ACC112 (cell line): ENCODE results near the gene P4HA3.

ENCODE experiments used
- H2AFZ ChIP-seq: fragments of 200-600 bp; sonication (generic); one replicate; pipeline ENCODE4 v1.6.0; 2017; ENCODE audit warnings: antibody characterized with exemption, low read length; ENCODE audit not compliant: unreplicated experiment
- H3K27ac ChIP-seq: fragments of 200-600 bp; sonication (generic); 2 replicates; pipeline ENCODE4 v1.5.1; 2014; ENCODE audit warnings: low read depth, mild to moderate bottlenecking, antibody characterized with exemption, low read length, moderate library complexity
- H3K27me3 ChIP-seq: fragments of 200-600 bp; sonication (generic); 2 replicates; pipeline ENCODE4 v1.6.1; 2014; ENCODE audit warnings: mild to moderate bottlenecking, antibody characterized with exemption, low read length, moderate library complexity, mixed read lengths; ENCODE audit not compliant: insufficient read depth
- H3K36me3 ChIP-seq: fragments of 200-600 bp; sonication (generic); 2 replicates; pipeline ENCODE4 v1.6.1; 2016; ENCODE audit warnings: mild to moderate bottlenecking, antibody characterized with exemption, low read length, moderate library complexity, mixed read lengths; ENCODE audit not compliant: insufficient read depth
- H3K4me1 ChIP-seq: fragments of 200-600 bp; sonication (generic); one replicate; pipeline ENCODE4 v1.6.1; 2016; ENCODE audit warnings: low read length, mixed read lengths; ENCODE audit not compliant: insufficient read depth, unreplicated experiment, control insufficient read depth
- H3K4me3 ChIP-seq: fragments of 200-600 bp; sonication (generic); 2 replicates; pipeline ENCODE4 v1.5.1; 2014; ENCODE audit warnings: mild to moderate bottlenecking, low read depth, low read length
- H3K79me2 ChIP-seq: fragments of 200-600 bp; sonication (generic); one replicate; pipeline ENCODE4 v1.6.0; 2016; ENCODE audit warnings: low read length; ENCODE audit not compliant: control insufficient read depth, unreplicated experiment, insufficient read depth

The P4HA3 gene

DNA sequence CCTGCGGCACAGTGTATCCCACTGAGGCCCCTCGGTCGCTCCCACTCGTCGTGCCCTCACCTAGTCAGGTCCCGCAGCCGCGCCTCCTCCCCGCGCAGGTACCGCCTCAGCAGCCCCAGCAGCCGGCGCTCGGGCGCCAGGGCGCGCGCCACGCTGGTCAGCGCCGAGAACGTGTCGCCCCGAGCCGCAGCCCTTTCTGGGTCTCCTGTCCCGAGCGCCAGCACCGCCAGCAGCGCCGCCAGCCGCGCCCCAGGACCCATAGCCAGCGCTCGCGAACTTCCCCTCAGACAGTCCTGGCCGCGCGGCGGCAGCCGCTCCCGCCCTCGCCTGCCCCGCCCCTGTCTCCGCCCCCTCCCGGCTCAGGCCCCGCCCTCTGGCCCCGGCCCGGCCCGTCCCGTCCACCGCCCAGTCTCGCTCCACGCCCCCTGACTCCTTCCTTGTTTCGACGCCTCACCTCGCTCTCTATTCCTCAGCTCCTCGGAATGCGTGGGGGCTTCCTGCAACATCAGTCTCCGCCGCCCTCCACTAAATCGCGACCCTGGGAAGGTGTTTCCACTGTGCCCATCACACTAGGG lies at the start of gene P4HA3:
Gene P4HA3 (minus strand): TSS at position 289 of the 575 bp plus-strand sequence. CDS start 29 bp downstream, at position 260.
- peaks cover 23% of the 10 kb centered on the region for H3K4me1 ChIP-seq
- H3K27ac ChIP-seq = no peak within 1 kb of the TSS
- peak within 1 kb of the TSS; percentile 80 for H3K4me3 ChIP-seq
- no peaks in the 10 kb centered on the region for H3K79me2 ChIP-seq
- H3K36me3 ChIP-seq = 0 out of 2 replicates have a peak, but pooled peaks cover 2% of the 10 kb centered on the region
- peak within 1 kb of the TSS; percentile 54 for H2AFZ ChIP-seq
- H3K27me3 ChIP-seq = no peaks in the 10 kb centered on the region

DNA sequence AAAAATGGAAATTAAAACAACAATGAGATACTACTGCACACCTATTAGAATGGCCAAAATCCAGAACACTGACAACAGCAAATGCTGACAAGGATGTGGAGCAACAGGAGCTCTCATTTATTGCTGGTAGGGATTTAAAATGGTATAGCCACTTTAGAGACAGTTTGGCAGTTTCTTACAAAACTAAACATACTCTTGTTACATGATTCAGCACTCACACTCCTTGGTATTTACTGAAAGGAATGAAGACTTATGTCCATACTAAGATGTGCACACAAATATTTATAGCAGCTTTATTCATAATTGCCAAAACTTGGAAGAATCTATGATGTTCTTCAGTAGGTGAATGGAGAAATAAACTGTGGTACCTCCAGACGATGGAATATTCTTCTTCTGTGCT lies 46.0 kb upstream of the P4HA3 start:
- H2AFZ ChIP-seq = no peak overlapping the region
- no peaks in the 10 kb centered on the region for H3K27me3 ChIP-seq
- H3K79me2 ChIP-seq = no peaks in the 10 kb centered on the region
- no peak overlapping the region for H3K27ac ChIP-seq
- no peaks in the 10 kb centered on the region for H3K36me3 ChIP-seq
- H3K4me1 ChIP-seq = no peaks in the 10 kb centered on the region
- no peak overlapping the region for H3K4me3 ChIP-seq

DNA sequence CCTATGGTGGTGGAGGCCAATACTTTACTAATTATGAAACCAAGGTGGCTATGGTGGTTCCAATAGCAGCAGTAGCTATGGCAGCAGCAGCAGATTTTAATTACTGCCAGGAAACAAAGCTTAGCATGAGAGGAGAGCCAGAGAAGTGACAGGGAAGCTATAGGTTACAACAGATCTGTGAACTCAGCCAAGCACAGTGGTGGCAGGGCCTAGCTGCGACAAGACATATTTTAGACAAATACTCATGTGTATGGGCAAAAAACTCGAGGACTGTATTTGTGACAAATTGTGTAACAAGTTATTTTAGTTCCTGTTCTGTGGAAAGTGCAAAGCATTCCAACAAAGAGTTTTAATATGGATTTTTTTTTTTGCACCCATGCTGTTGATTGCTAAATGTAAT lies 44.2 kb upstream of the P4HA3 start:
- H2AFZ ChIP-seq = no peak overlapping the region
- H3K4me1 ChIP-seq = no peaks in the 10 kb centered on the region
- no peak overlapping the region for H3K27ac ChIP-seq
- H3K27me3 ChIP-seq = no peaks in the 10 kb centered on the region
- no peak overlapping the region for H3K4me3 ChIP-seq
- H3K79me2 ChIP-seq = no peaks in the 10 kb centered on the region
- no peaks in the 10 kb centered on the region for H3K36me3 ChIP-seq

DNA sequence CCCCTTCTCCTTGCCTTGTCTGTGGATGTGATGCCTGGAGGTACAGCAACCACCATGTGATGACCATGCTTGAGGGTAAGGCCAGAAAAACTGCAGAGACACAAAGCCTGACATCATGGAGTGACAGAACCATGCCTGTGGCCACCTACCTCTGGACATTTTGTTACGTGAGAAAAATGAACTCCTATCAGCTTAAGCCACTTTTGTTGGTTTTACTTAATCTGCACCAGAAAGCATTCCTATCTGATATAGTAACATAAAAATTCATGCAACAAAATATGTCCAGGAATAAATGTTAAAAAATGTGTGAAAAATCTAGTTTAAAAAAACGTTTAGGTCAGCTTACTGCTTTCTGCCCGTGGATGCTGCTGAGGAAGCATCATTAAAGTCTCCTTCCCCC lies 42.6 kb upstream of the P4HA3 start:
- Histone ChIP-seq H3K27ac (no peak overlapping the region), H3K36me3 (no peaks in the 10 kb centered on the region), H2AFZ (no peak overlapping the region), H3K27me3 (no peaks in the 10 kb centered on the region), H3K4me1 (no peaks in the 10 kb centered on the region), H3K4me3 (no peak overlapping the region), H3K79me2 (no peaks in the 10 kb centered on the region)

DNA sequence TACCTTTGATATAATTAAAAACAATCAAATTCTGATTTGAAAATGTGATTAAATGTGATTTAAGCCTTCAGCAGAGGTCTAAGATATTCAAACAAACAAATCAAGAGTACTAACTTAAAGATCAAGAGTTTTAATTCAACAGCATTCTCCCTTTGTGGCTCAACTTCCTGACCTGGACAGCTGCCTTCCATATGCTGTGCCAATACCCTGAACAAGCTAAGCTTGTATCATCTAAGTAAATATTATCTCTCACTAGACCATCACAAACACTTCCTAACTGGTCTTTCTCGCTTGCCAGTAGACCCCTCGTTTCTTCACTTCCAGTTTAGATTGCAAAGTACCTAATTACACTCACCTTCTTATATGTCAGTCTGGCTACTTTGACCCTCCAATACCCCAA lies 35.9 kb upstream of the P4HA3 start:
- H2AFZ ChIP-seq = no peak overlapping the region
- no peak overlapping the region for H3K4me3 ChIP-seq
- H3K27ac ChIP-seq = no peak overlapping the region
- no peaks in the 10 kb centered on the region for H3K79me2 ChIP-seq
- no peaks in the 10 kb centered on the region for H3K4me1 ChIP-seq
- no peaks in the 10 kb centered on the region for H3K27me3 ChIP-seq
- no peaks in the 10 kb centered on the region for H3K36me3 ChIP-seq

DNA sequence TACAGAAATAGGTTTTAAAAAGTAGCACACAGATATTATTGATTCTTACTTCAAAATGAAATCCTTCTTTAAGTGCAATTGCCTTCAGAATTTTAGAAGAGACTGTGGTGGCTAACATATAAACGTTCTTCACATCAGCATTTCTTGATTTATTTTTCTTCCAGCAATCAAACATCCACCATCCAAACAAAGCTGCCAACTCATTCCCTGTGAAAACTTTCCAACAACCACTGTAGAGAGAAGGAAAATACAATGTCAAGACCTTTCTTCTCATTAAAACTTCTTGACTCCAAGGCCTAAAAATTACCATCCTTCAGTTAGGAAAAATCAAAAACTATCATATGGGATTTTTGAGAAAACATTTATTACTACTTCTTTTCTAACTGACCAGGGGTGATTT lies 34.0 kb upstream of the P4HA3 start:
- Histone ChIP-seq H3K79me2 (no peaks in the 10 kb centered on the region), H3K27ac (no peak overlapping the region), H3K36me3 (no peaks in the 10 kb centered on the region), H3K27me3 (no peaks in the 10 kb centered on the region), H3K4me1 (no peaks in the 10 kb centered on the region), H3K4me3 (no peak overlapping the region), H2AFZ (no peak overlapping the region)

DNA sequence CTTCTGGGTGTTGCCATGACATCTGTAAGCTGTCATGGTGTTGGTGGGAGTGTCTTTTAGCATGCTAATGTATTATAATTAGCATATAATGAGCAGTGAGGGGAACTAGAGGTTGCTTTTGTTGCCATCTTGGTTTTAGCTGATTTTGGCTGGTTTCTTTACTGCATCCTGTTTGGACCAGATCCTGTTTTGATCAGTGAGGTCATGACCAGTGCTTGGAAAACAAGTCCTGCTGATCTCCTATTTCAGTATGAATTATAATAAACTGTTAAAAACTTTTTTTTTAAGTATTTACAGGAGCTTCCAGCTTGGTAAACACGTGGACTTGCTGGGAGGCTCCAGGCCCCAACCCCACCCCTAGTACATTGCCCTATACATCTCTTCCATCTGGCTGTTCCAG lies 30.5 kb upstream of the P4HA3 start:
- no peaks in the 10 kb centered on the region for H3K79me2 ChIP-seq
- H3K36me3 ChIP-seq = no peaks in the 10 kb centered on the region
- no peak overlapping the region for H3K4me3 ChIP-seq
- H3K27ac ChIP-seq = no peak overlapping the region
- no peaks in the 10 kb centered on the region for H3K4me1 ChIP-seq
- no peaks in the 10 kb centered on the region for H3K27me3 ChIP-seq
- no peak overlapping the region for H2AFZ ChIP-seq

DNA sequence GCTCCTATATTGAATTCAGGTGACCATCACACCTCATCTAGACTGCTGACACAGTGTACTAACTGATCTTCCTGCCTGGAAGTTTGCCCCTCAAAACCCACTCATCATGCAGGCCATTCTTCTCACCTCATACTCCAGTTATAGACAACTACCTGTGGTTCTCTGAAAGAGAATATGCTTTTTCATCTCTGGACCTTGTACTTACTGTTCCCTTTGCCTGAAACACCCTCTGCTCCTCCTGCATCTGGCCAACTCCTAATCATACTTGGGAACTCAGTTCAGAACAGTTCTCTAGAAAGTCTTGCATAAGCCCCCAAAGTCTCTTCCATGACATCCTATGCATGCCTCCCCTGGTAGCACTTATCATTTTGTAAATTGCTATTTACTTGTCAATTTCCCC lies 28.2 kb upstream of the P4HA3 start:
- no peaks in the 10 kb centered on the region for H3K36me3 ChIP-seq

DNA sequence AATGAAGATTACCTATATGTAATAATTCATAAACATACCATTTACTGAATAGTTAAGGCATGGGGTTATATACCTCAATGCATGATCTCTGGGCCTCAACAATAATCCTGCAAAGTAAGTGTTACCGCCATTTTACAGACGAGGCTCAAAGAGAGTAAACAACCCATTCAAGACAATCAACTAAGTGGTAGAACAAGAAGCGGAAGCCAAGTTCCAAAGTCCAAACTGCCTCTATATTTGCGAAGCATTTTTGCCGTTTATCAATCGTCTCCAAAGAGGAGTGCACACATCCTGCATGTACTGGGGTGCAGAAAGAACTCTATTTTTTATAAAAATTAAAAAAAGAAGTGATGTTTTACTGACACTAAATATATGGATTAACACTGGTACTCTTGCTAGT lies 27.5 kb upstream of the P4HA3 start:
- H2AFZ ChIP-seq = no peak overlapping the region
- no peaks in the 10 kb centered on the region for H3K36me3 ChIP-seq
- no peak overlapping the region for H3K4me3 ChIP-seq
- no peaks in the 10 kb centered on the region for H3K27me3 ChIP-seq
- H3K27ac ChIP-seq = no peak overlapping the region
- H3K79me2 ChIP-seq = no peaks in the 10 kb centered on the region
- no peaks in the 10 kb centered on the region for H3K4me1 ChIP-seq

More for the DNA sequence above, 28.2 kb upstream of the P4HA3 start:
- H3K27ac ChIP-seq = no peak overlapping the region
- H3K4me3 ChIP-seq = no peak overlapping the region
- no peak overlapping the region for H2AFZ ChIP-seq
- H3K79me2 ChIP-seq = no peaks in the 10 kb centered on the region
- H3K4me1 ChIP-seq = no peaks in the 10 kb centered on the region
- no peaks in the 10 kb centered on the region for H3K27me3 ChIP-seq

DNA sequence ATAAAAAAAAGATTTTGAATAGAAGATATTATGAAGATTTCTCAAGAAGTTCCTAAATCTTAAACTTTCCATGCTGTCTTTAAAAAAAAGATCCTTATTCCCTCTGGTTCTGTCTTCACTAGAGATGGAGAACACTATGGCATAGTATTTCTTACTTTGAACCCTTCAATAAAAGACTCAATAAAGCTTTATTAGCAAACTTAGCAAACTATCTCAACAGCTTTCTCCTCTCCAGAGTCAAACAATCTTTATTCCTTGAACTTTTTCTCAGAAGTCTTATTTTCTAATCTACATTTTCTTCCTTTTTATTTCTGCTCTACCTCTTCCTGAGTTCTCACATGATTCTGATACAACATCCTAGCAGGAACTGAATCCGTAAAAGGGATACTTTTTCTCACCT lies 21.8 kb upstream of the P4HA3 start:
- Histone ChIP-seq H3K79me2 (no peaks in the 10 kb centered on the region), H3K27me3 (no peaks in the 10 kb centered on the region), H3K27ac (no peak overlapping the region), H3K36me3 (no peaks in the 10 kb centered on the region), H3K4me1 (peaks cover 14% of the 10 kb centered on the region), H3K4me3 (no peak overlapping the region), H2AFZ (no peak overlapping the region)

DNA sequence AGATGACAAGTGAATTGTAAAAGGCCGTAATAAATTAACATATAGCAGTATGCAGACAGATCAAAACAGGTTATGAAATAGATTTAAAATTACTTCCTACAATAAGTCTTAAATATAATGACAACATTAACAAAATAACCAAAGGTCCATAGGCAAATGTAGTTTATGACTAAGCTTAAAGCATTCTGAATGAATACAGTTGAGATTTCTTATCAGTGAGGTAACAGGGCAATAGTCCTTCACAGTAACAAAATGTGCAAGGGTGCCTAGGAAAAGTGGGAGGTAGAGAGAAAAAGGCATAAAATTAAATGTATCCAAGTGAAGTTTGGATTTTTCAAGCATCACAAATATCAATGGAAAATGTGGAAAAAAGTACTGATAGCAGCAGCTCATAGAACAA lies 20.9 kb upstream of the P4HA3 start:
- no peaks in the 10 kb centered on the region for H3K79me2 ChIP-seq
- H3K36me3 ChIP-seq = no peaks in the 10 kb centered on the region
- peaks cover 14% of the 10 kb centered on the region for H3K4me1 ChIP-seq
- H2AFZ ChIP-seq = no peak overlapping the region
- H3K27me3 ChIP-seq = no peaks in the 10 kb centered on the region
- no peak overlapping the region for H3K27ac ChIP-seq
- no peak overlapping the region for H3K4me3 ChIP-seq
